Sigmoid colon (tissue), 4 donors: Measurements from ENCODE around the gene ESCO1.

ENCODE experiments used
- CTCF ChIP-seq, 4 experiments: fragments of 450-650 bp in 3 of 4; fragments of 200-600 bp in 1 of 4; IDR thresholded peaks; one replicate each; pipeline ENCODE4 v1.5.1; 2016 to 2019; ENCODE audit warnings: antibody characterized with exemption in 4 of 4, mild to moderate bottlenecking in 3 of 4, moderate library complexity in 2 of 4
- POLR2A ChIP-seq, 2 donors: fragments of 450-650 bp; IDR thresholded peaks; one replicate each; pipeline ENCODE4 v1.6.1; 2016; ENCODE audit warnings: antibody characterized with exemption in 2 of 2, mild to moderate bottlenecking in 2 of 2, moderate library complexity in 2 of 2
- POLR2AphosphoS5 ChIP-seq, 4 donors: sonication (generic); formaldehyde crosslinking; IDR thresholded peaks; one replicate each; pipeline ENCODE4 v1.6.1; 2017; ENCODE audit warnings: antibody characterized with exemption in 4 of 4

GRCh38 chr18:21557607-21558253 lies 42.8 kb downstream of the ESCO1 start:
- TF ChIP-seq CTCF (IDR thresholded peaks at IDR 0.05) (no peak), POLR2A (IDR thresholded peaks at IDR 0.05) (no peak), POLR2AphosphoS5 (IDR thresholded peaks at IDR 0.05) (no peak)
